ENCODE results near the gene AK9.

The AK9 gene

DNA sequence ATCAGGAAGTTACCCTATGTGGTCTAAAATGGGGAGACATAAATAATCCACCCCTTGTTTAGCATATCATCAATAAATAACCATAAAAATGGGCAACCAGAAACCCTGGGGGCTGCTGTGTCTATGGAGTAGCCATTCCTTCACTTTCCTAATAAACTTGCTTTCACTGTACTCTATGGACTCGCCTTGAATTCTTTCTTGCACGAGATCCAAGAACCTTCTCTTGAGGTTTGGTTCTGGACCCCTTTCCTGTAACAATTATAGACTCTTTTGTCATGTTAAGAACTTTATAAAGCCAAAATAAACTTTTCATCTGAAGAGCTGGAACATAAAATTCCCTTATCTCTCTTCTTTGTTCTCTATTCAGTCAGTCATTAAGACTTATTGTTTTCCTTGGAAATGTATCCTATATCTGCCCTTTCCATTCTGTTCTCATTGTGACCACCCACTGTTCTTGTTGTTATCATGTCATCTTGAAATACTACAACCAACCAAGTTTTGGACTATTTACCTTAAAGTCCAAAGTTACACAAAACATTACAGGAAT, 178.7 kb downstream of the AK9 start:
- no peak for DNase-seq (ENCODE audit: low read depth in 2 of 2)

DNA sequence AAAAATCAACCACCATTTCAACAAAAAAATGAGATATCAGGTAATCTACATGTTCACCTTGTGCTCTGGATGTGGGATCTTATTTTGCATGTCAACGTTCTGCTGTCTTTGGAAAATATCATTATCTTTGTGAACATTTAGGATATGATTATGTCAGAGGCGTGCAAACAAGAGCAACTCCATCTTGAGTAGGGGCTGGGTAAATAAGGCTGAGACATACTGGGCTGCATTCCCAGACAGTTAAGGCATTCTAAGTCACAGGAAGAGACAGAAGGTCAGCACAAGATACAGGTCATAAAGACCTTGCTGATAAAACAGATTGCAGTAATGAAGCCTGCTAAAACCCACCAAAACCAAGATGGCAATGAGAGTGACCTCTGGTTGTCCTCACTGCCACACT, 179.2 kb downstream of the AK9 start:
- DNase-seq (ENCODE audit: low read depth in 2 of 2): no peak

DNA sequence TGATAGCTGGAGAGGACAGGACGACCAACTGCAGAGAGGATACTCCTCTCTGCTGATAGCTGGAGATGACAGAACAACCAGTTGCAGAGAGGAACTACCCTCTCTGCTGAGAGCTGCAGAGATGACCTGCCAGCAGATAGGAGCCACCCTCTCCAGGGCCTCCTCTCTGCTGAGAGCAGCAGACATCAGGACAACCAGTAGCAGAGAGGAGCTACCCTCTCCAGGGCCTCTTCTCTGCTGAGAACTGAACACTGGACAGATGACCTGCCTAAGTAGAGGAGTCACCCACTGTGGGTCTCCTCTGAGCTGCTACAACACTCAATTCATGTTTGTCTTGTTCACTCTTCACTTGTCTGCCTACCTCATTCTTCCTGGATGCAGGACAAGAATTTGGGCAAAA, 180.6 kb downstream of the AK9 start:
- no peak for DNase-seq (ENCODE audit: low read depth in 2 of 2)

DNA sequence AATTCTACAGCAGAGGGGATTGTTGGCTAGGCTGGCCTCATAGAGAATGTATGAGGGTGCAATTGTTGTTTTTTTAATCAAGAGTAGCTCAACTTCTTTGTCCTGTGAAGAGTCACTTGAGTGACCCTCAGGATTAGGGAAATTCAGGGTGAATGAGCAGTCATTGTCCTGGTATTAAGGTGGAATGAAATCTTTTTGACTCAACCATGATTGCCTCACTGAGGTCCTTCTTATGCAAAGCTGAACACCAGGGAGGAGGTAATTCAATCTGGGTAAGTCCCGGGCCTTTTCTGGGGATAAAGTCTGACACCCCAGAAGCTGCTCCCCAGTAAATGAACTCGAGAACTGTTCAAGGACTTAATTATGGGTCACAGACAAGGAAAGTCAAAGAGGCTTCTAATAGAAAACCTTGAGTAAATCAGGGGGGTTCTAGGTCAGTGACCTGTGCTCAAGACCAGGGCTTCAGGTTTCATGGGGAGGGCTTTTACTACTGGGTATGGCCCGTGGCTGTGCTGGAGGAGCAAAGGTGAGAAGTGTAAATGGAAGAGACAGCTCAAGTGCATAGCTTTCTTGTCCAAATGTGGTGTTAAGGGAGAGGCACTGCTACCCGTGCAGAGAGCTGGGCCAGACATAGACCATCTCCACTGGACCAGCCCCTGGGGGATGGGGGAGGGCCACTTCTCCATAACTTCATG, 182.7 kb downstream of the AK9 start:
- no peak for DNase-seq (ENCODE audit: low read depth in 2 of 2)

DNA sequence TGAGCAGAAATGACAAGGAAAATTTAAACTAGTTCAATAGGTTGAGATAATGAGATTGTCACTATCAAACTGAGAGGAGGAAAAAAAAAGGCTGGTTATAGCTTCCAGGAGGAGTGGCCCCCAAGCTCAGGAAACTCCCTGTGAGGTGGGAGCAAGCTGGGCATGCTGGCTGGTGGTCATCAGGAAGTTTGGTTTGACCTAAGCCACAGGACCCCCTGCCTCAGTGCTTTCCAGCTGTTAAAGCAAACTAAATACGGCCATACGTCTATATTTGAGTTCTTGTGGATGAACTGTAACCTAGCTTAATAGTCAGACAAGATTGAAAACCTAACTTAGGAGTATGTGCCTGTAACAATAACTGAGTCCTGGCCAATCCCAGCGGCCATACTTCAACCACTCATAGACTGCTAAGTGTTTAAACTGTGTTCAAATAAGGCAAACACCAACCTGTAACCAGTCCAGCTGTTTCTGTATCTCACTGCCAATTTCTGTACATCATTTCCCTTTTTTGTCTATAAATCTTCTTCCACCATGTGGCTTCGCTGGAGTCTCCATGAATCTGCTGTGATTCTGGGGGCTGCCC, 183.4 kb downstream of the AK9 start:
- no peak for DNase-seq (ENCODE audit: low read depth in 2 of 2)

DNA sequence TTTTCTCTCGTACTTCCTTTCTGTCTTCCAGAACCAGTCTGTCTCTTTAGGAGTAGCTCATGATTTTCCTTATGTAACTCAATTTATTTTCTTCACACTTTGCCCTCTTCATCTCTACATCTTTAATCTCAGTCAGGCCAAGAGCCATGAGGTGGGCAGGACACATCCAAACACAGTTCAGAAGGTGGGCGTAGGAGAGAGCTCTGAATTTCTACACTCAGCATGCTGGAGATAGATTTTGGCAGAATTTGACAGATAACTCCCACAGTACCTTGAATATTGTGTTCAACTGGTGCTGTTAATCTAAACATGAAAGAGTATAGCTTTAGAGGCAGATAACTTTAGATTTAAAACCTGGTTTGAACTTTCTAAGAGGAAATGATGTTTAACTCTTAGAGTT, 184.2 kb downstream of the AK9 start:
- DNase-seq (ENCODE audit: low read depth in 2 of 2): no peak

DNA sequence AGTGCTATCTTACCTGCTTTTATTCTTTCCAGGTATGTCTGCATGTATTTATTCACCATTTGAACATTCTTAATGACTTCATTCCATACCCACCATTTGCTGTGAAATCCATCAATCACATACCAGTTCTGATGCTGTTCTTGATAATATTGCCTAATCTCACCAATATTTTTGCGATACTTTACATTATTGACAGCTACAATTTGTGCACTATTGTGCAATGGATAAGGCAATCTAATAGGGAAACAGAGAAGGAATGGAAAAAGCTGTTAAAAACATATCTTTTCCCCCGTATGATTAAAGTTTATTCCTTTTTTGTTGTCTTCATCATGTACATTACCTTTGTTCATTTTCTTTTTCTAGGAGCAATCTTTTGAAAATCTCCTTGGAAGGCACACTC, 184.7 kb downstream of the AK9 start:
- DNase-seq (ENCODE audit: low read depth in 2 of 2): no peak

DNA sequence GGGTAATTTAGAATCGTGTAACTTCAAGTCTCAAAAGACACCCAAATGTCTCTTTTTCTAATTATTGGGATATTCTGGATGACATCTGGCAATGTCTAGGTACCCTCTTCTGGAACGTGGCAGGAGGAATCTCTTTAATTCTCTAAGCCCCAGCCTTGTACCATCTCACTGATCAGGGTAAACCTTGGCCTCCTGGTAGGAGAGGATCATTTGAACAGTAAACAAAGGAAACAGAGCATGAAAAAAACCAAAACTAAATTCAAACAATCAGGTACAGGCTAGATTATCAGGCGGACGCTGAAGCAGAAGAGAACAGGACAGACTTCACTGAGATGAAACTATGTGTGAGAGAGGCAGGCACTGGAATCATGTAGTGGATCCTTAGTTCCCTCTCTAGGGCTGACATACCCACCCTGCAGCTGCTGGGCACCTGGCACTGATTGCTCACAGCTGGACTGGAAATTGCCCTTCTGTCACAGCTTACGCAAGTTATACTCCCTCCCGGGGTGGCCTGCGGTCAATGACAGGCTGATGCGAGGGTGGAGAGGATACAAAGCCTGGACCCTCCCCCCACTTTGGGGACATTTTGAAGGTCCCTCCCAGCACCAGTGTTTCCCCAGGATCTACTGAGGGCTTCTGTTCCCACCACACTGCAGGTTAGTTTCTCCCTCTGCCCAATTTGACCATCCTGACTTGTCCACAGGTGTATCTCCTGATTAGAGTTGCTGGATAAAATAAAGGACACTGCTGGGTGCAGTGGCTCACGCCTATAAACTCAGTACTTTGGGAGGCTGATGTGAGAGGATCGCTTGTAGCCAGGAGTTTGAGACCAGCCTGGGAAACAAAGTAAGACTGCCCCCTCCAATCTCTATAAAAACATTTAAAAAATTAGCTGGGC, 187.4 kb downstream of the AK9 start:
- no peak for DNase-seq (ENCODE audit: low read depth in 2 of 2)

DNA sequence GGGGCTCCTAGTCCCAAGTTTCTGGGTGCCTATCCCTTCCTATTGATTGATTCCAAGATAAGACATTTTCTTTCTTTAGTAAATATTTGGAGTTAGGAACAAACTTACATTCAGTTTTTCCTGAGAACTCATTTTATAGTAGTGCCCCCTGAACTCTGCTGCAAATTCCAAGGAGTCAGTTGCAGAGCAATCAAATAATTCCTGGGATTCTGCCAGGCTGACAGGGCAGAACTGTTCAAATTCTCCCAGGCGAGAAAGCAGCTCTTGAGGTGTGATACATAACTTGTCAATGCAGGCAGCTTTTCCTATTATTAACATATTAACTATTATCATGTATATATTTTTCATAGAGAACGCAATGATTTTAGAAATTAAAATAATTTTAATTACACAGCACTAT, 192.1 kb downstream of the AK9 start:
- DNase-seq (ENCODE audit: low read depth in 2 of 2): no peak

DNA sequence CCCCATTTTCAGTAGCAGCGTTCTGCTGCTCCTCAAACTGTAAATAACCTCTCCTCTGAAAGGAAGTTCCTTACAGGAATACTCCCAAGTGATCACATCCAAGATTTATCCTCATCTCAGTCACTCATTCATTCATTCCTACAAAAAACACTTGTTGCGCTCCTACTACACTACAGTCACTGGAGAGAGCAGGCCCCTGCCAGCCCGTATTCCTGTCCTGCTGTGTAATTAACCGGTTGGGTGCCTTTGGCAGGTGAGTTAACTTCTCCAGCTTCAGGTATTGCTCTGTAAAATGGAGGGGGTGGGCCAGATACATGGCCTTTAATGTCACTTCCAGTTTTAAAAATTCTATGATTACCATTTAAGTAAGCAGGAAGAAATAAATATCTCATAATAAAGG, 192.9 kb downstream of the AK9 start:
- no peak for DNase-seq (ENCODE audit: low read depth in 2 of 2)

DNA sequence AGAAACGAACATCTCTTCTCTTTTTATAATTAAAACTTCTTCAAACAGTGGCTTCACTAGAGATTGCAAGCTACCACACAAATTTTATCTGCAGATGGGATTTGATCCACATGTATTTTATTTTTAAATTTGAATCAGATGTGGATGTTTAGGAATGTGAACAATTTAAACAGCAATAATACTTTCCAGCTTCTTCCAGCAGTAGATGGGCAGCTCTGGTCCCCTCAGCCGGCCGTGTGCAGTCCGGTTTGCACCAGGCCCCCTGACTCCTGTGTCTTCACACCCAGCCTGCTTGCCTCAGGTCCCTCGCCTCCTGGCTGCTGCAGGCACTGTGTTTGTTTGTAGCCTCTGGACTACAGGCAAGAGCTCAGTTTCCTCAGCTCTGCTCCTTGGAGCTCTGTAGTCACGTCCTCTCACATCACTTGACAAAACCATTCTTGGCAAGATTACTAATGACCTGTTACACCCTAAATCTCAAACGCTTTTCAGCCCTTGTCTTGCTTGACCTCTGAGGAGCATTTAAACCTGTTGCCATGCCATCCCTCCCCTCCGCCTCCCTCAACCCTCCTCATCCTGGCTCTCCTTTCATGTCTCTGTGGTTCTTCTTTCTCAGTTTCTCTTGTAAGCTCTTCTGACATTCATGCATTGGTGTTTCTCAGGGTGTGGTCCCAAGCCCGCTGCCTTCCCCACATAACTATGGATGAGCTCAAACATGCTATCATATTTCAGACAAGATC, 194.8 kb downstream of the AK9 start:
- DNase-seq (ENCODE audit: low read depth in 2 of 2): no peak

DNA sequence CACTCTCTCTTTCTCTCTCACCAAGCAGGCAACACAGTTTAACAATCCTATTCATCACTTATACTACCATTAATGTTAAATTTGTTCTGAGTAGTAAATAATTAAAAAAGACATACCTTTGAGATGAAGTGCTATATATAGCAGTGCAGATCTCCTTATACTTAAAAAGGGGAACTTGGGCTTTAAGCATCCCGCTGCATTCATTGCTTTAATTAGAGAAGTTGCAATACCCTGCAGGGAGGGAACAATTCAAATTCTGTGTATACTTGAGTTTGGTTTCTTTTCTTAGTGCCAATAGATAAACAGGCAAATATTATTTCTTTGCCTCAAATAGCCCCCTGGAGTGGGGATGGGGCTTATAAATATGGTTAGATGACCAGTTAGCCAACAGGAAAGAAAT, 197.1 kb downstream of the AK9 start:
- no peak for DNase-seq (ENCODE audit: low read depth in 2 of 2)

- DNase-seq (ENCODE audit: low read depth in 2 of 2): no peak
Measured at GRCh38 chr6:109491207-109491938, 199.6 kb downstream of the AK9 start.

DNA sequence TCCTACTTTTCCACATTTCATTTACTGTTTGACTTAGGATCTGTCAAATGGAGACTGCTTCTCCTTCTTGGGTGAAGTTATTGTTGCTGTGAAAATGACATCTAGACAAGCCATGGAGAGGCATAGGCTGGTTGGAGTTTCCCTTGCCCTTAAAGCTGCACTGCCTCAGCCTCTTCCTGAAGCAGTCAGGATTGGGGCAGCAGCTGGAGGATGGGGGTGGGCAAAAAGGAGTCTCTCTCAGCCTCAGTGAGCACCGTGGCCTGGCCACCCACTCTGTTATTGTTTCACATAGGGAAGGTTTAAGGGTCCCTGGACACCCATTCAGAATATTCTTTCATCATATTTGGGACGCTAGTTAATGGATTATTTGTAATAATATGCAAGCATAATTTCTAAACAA, 200.3 kb downstream of the AK9 start:
- DNase-seq (ENCODE audit: low read depth in 2 of 2): no peak

- DNase-seq (ENCODE audit: low read depth in 2 of 2): no peak
Measured at GRCh38 chr6:109488001-109488400, 203.0 kb downstream of the AK9 start.

- no peak for DNase-seq (ENCODE audit: low read depth in 2 of 2)
Measured at GRCh38 chr6:109486068-109486467, 204.9 kb downstream of the AK9 start.

- no peak for DNase-seq (ENCODE audit: low read depth in 2 of 2)
Measured at GRCh38 chr6:109485266-109485935, 205.6 kb downstream of the AK9 start.

- no peak for DNase-seq (ENCODE audit: low read depth in 2 of 2)
Measured at GRCh38 chr6:109484122-109484521, 206.9 kb downstream of the AK9 start.

GRCh38 chr6:109483735-109484057, 207.3 kb downstream of the AK9 start:
- no peak for DNase-seq (ENCODE audit: low read depth in 2 of 2)

DNA sequence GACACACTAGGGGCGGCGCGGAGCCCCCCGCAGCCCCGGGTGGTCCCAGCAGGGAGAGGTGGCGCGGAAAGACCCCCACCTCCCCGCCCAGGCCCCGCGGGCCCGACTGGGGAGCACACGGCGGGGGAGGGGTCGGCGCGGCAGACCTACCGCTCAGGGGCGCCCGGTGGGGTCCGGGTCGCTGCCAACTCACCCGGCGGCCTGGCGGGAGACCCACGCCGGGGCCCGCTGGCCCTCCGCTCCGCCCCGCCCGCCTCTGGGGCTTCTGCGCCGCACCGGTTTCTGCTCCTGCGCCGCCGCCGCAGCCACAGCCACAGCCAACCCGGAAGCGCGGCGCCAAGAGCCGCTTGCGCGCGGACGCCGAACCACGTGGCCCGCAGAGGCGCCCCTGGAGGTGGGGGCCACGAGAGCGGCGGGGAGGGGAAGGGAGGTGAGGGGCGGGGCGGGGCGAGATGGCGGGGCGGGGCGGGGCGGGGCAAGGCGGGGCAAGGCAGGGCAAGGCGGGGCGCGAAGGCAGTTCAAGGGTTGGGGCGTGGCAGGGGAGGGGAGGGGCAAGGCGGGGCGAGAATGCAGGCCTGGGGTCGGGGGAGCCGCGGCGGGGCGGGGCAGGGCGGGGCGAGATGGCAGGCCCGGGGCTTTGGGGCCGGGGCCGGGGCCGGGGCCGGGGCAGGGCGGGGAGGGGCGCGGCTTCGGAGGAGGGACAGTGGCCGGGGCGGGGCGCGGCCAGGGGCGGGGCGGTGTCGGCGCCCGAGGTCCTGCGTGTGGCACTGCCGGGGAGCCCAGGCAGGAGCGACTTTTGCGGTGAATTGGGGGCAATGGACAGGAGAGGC, 207.9 kb downstream of the AK9 start, which contains the start of gene ZBTB24:
ZBTB24 (minus strand) TSS at position 315 of the 830 bp plus-strand sequence. CDS start 1,193 bp downstream, outside the sequence.
- peak; percentile 82 to 93 for DNase-seq (ENCODE audit: low read depth in 2 of 2)

All from stimulated activated CD4-positive, alpha-beta T cell treated with anti-CD3 and anti-CD28 coated beads, Interleukin-4, amount 100 ng/mL, for 48 hours (primary cell).